GM12892 (cell line): ENCODE measurements around the gene RAB29.

Experiments used
- DNase-seq: peaks from one replicate; pipeline ENCODE4 v3.0.0; 2011; ENCODE audit not compliant: insufficient read length
- FAIRE-seq: peaks from 2 replicates; lab custom pipeline; 2011; peaks lifted over from hg19 to GRCh38; lab: Jason Lieb, UNC
- POLR2A ChIP-seq: IDR thresholded peaks from 2 replicates; pipeline ENCODE4 v1.6.1; 2011; ENCODE audit warnings: low read depth, low read length, control low read depth
- POLR2AphosphoS5 ChIP-seq: IDR thresholded peaks from 2 replicates; pipeline ENCODE4 v1.6.1; 2011; ENCODE audit warnings: low read depth, low read length, control low read depth
- TAF1 ChIP-seq: IDR thresholded peaks from 2 replicates; pipeline ENCODE4 v1.6.1; 2011; ENCODE audit warnings: low read depth, mild to moderate bottlenecking, control low read depth, low read length, borderline replicate concordance

Gene RAB29

DNA sequence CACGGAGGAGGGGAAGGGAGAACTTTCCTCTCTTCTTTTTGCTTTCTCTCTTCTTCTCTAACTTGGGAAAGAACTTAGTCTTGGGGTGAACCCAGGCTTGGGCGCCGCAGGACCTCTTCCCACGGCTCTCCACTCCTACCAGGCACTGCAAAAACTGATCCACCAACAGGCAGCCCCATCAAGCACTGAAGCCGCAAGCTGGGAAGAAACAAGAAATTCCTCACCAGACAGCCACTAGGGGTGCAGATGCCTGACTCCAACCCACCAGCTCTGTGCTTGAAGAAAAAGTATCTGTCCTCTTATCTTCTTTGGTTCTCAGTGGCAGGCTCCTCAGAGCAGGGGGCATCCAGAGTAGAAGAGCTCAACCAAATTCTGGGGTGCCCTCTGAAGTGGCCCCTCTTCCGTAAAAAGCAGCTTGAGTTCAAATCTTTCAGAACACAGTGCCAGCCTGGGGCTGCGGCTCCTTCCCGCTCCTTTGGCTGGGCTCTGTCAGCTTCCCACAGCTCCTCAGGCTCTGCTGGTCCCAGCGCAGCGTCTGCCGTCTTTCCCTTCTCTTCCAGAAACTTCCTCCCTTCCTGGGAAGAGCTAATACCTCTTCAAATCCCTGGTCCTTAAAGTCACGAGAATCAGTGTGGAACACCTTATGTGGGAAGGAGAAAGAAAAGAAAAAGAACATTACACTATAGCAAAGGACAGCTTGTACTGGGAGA is 35.3 kb upstream of the RAB29 start:
- no peak for TF ChIP-seq POLR2A
- TF ChIP-seq TAF1, result no peak
- TF ChIP-seq POLR2AphosphoS5, result no peak
- FAIRE-seq, result no peak
- no peak for DNase-seq

- FAIRE-seq, result no peak
- TF ChIP-seq TAF1 (no peak), POLR2A (no peak), POLR2AphosphoS5 (no peak)
- no peak for DNase-seq
These were observed 34.7 kb upstream of the RAB29 start for GRCh38 chr1:205809942-205810345.

- FAIRE-seq (no peak), DNase-seq (no peak)
- TF ChIP-seq POLR2AphosphoS5 (no peak), POLR2A (no peak), TAF1 (no peak)
These were observed 34.2 kb upstream of the RAB29 start for GRCh38 chr1:205809469-205809868.

GRCh38 chr1:205805082-205805711 is 29.9 kb upstream of the RAB29 start:
- FAIRE-seq, result no peak
- TF ChIP-seq TAF1, result no peak
- TF ChIP-seq POLR2A, result no peak
- DNase-seq, result no peak

- FAIRE-seq (no peak), DNase-seq (no peak)
- TF ChIP-seq POLR2A (no peak), TAF1 (no peak), POLR2AphosphoS5 (no peak)
These were observed 29.3 kb upstream of the RAB29 start for GRCh38 chr1:205804605-205805004.

DNA sequence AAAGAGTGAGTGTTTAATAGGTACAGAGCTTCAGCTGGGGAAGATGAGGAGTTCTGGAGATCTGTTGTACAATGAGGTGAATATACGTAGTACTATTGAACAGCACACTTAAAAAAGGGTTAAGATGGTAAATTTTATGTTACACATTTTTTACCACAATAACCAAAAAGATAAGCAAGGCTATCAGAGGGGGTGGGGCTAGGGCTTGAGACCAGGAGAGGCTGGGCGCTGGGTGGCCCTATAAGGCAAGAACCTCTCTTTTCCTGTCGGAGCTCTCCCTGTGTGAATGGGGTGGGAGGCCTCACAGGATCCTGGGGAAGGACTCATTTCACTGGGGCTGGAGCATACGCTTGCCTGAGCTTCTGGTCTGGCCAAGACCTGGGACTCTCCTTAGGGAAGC is 28.7 kb upstream of the RAB29 start:
- no peak for FAIRE-seq
- TF ChIP-seq POLR2A (no peak), POLR2AphosphoS5 (no peak), TAF1 (no peak)

DNA sequence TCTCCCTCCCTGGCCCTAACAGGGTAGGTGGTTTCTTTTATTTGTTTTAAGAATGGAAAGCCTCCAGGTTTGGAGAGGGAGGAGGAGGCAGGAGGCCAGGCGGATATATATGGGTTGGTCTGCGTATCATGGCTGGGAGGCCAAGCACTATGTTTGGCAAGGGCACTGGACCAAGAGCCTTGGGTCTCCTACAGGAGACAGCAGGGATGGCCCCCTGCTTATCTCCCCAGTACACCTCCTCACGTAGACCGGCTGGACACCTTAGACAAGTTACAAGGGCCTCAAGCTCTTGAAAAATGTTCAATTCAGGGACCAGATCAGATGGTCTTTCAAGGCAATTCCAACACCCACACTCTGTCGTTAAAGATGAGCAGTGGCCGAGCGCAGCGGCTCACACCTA is 26.8 kb upstream of the RAB29 start:
- DNase-seq (no peak), FAIRE-seq (no peak)
- TF ChIP-seq TAF1, result no peak
- no peak for TF ChIP-seq POLR2A
- no peak for TF ChIP-seq POLR2AphosphoS5

More for the DNA sequence above, 28.7 kb upstream of the RAB29 start:
- DNase-seq, result no peak

GRCh38 chr1:205800981-205801703 is 25.9 kb upstream of the RAB29 start:
- FAIRE-seq (no peak), DNase-seq (no peak)
- TF ChIP-seq POLR2AphosphoS5, result no peak

- TF ChIP-seq POLR2AphosphoS5, result no peak
- DNase-seq, result no peak
- FAIRE-seq, result no peak
These were observed 25.1 kb upstream of the RAB29 start for GRCh38 chr1:205800427-205800826.

- DNase-seq (no peak), FAIRE-seq (no peak)
- TF ChIP-seq POLR2A (no peak), POLR2AphosphoS5 (no peak), TAF1 (no peak)
These were observed 23.3 kb upstream of the RAB29 start for GRCh38 chr1:205798577-205798976.

DNA sequence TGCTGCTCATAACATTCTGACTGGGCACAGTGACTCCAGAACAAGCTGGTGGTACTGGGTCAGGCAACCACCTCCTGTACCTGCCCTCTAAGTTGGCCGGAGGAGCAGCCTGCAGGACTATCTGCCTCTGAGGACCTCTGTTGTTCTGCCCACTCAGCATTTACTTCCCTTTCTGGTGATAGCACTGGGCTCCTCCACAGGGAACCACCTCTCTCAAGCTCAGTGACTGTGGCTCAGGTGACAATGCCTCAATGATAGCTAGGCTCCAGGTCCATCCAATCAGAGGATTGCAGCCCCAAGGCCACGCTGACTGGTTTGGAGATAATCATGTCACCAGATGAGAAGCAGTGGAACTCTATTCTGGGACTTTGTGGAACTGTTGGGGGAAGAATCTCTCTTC is 21.9 kb upstream of the RAB29 start:
- no peak for TF ChIP-seq POLR2AphosphoS5
- no peak for TF ChIP-seq TAF1
- TF ChIP-seq POLR2A, result no peak

DNA sequence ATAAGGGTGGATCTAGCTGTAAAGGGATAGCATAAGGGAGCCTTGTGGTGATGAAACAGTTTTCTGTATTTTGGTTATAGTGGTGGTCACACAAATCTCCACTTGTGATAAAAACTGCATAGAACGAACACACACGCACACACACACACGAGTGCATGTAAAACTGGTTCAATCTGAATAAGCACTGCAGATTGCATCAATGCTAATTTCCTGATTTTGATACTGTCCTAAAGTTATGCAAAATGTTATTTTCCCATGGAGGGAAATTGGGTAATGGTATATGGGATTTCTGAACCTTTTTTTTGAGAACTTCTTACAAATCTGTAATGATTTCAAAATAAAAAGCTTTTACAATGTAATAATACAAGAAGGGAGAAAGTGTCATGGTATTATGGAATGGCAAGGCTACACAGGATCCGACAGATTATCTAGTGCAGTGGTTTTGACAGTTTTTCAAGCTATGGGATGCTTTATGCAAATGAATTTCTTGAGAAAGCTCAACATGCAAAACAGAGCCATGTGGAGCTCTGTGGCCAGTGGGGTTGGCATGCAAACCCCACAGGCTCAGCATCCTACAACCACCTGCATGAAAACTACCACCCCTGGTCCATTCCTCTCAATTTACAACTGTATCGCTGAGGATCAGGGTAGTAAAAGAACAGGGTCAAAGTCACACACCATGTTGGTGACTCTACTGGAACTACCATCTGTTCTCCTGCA is 18.9 kb upstream of the RAB29 start:
- TF ChIP-seq POLR2AphosphoS5, result no peak
- TF ChIP-seq TAF1, result no peak
- TF ChIP-seq POLR2A, result no peak
- no peak for DNase-seq
- FAIRE-seq, result no peak

More for the DNA sequence above, 21.9 kb upstream of the RAB29 start:
- DNase-seq (no peak), FAIRE-seq (no peak)
